Thyroid gland (tissue), 4 donors: Measurements from ENCODE around the gene TIMM17B.

ENCODE experiments used
- POLR2A ChIP-seq, 2 donors: fragments of 450-650 bp; IDR thresholded peaks; one replicate each; pipeline ENCODE4 v1.6.1; 2017; ENCODE audit warnings: antibody characterized with exemption in 2 of 2, mild to moderate bottlenecking in 2 of 2, moderate library complexity in 1 of 2
- TF ChIP-seq, protein P1 (sequence below), 6 experiments: fragments of 200-600 bp in 3 of 6; fragments of 450-650 bp in 3 of 6; sonication (generic) in 3 of 6; IDR thresholded peaks; one replicate each; pipeline ENCODE4 v1.5.1; 2016 to 2019; ENCODE audit warnings: antibody characterized with exemption in 6 of 6, mild to moderate bottlenecking in 2 of 6, inconsistent platforms in 1 of 6, moderate library complexity in 1 of 6

DNA sequence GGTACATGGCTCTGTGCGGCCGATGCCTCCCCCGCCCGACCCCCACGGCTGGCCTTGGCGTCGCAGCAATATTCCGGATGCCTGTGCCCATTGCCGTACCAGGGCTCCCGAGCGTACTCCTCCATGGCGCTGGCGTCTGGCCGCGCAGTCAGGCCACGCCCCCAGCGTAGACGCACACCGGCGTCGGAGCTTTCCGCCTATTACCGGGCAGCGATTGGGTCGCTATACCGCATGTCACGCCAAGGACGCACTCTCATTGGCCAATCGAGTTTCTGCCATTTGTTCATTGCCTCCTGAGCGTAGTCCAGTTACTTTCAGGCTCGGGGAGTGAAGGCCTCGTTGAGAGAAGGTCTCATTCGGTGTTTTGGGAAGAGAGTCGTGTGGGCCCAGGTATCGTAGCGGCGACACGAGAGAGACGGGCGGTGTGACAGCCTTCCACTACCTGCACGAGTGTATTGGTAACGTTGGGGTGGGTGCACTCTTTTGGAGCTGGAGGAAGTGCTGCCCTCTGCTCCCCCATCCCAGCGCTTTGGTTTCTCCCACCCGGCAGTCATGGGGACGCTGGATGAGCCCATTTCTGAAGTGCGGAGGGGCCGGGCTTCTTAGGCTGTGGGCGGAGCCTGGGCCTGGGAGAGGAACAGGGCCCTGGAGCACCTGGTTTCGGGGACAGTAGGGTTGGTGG, at the start of gene TIMM17B, which contains the start of gene PQBP1:
- peak in 1 of 2 donors; percentile 85 for TF ChIP-seq POLR2A (IDR thresholded peaks at IDR 0.05)
- TF ChIP-seq, protein P1, sequence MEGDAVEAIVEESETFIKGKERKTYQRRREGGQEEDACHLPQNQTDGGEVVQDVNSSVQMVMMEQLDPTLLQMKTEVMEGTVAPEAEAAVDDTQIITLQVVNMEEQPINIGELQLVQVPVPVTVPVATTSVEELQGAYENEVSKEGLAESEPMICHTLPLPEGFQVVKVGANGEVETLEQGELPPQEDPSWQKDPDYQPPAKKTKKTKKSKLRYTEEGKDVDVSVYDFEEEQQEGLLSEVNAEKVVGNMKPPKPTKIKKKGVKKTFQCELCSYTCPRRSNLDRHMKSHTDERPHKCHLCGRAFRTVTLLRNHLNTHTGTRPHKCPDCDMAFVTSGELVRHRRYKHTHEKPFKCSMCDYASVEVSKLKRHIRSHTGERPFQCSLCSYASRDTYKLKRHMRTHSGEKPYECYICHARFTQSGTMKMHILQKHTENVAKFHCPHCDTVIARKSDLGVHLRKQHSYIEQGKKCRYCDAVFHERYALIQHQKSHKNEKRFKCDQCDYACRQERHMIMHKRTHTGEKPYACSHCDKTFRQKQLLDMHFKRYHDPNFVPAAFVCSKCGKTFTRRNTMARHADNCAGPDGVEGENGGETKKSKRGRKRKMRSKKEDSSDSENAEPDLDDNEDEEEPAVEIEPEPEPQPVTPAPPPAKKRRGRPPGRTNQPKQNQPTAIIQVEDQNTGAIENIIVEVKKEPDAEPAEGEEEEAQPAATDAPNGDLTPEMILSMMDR (IDR thresholded peaks at IDR 0.05) = no peak
